Mesothelial cell of epicardium (in vitro differentiated cells): Measurements from ENCODE around the gene STX11. TPM values are rescaled to one million over a fixed set of nuclear protein-coding genes. Genes with fewer than 3 reads are reported as not detected.

Experiments used
- DNase-seq, 2 experiments: peaks; one replicate each; pipeline ENCODE4 v3.0.0; 2021; ENCODE audit warnings: low spot score in 2 of 2; ENCODE audit not compliant: unreplicated experiment in 2 of 2
- H3K27ac Mint-ChIP-seq: 2 replicates; pipeline ENCODE4 v1.8.0; 2021; ENCODE audit warnings: mixed read lengths
- H3K27me3 Mint-ChIP-seq: 2 replicates; pipeline ENCODE4 v1.8.0; 2021; ENCODE audit warnings: low read depth, mixed read lengths
- H3K36me3 Mint-ChIP-seq: 2 replicates; pipeline ENCODE4 v1.8.0; 2021; ENCODE audit warnings: mixed read lengths
- H3K4me1 Mint-ChIP-seq: 2 replicates; pipeline ENCODE4 v1.8.0; 2021; ENCODE audit warnings: mixed read lengths
- H3K4me3 Mint-ChIP-seq: 2 replicates; pipeline ENCODE4 v1.8.0; 2021; ENCODE audit warnings: mild to moderate bottlenecking, moderate library complexity, mixed read lengths
- H3K9me3 Mint-ChIP-seq: 2 replicates; pipeline ENCODE4 v1.8.0; 2021; ENCODE audit warnings: mixed read lengths
- total RNA-seq: library from RNA; stranded (reverse); gene quantifications from 3 replicates; pipeline ENCODE4 v1.2.1, GENCODE V29; 2021
- TF ChIP-seq, protein P1 (sequence below): fragments of 200-600 bp; sonication (generic); IDR thresholded peaks from one replicate; pipeline ENCODE4 v1.5.0; 2021; ENCODE audit warnings: antibody characterized with exemption; ENCODE audit not compliant: unreplicated experiment

The STX11 gene
- total RNA-seq, 1 donor from 2014 or later: 4.5 TPM

DNA sequence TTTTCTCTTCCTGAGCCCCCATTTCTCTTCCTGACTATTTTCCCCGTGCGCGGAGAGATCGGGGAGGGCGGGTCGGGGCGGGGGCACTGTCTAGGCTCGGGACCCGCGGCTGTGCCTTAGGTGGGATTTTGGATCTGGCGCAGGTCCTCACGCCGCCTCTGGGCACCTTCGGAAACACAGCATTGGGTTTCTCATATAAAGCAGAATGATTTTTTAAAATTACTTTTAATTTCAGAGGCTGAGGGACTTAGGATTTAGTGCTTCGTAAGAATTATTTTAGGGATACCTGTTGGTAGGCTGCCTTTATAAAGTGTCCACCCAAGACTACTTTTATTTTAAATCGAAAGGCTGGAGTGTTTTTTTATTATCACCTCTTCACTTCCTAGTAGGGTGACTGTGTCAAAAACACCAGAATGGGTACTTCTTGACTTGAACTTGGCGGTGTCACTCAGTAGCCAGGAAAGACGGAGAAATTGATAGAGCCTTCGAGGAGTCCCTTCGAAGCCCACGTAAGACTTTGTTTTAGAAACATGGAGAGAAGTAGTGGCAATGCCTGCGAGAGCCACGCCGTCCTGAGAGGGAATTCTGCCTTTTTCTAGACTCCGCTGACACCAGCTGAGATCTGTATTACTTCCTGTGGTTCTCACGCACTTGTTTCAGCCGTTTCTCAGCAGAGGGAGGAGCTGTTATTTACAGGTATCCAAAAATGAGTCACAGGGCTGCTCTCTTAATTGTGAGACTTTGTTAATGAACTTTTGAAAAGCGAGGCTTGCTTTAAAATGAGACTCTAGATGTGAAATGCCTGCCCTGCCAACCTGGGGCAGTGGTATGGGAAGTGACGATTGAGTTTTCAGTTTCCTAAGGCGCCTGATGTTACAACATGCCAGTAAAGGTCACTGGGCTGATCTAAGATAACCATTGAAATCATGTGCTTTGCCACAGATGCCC is 667 bp downstream of the STX11 start:
- TF ChIP-seq, protein P1, sequence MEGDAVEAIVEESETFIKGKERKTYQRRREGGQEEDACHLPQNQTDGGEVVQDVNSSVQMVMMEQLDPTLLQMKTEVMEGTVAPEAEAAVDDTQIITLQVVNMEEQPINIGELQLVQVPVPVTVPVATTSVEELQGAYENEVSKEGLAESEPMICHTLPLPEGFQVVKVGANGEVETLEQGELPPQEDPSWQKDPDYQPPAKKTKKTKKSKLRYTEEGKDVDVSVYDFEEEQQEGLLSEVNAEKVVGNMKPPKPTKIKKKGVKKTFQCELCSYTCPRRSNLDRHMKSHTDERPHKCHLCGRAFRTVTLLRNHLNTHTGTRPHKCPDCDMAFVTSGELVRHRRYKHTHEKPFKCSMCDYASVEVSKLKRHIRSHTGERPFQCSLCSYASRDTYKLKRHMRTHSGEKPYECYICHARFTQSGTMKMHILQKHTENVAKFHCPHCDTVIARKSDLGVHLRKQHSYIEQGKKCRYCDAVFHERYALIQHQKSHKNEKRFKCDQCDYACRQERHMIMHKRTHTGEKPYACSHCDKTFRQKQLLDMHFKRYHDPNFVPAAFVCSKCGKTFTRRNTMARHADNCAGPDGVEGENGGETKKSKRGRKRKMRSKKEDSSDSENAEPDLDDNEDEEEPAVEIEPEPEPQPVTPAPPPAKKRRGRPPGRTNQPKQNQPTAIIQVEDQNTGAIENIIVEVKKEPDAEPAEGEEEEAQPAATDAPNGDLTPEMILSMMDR: peak; percentile 49
- H3K36me3 Mint-ChIP-seq: no peaks in the 10 kb centered on the region
- H3K4me3 Mint-ChIP-seq: peak overlapping the region; percentile 79
- peak overlapping the region; percentile 90 for H3K27ac Mint-ChIP-seq
- no peaks in the 10 kb centered on the region for H3K9me3 Mint-ChIP-seq
- DNase-seq: no peak
- H3K4me1 Mint-ChIP-seq: peaks cover 24% of the 10 kb centered on the region
- H3K27me3 Mint-ChIP-seq: peaks cover 49% of the 10 kb centered on the region

DNA sequence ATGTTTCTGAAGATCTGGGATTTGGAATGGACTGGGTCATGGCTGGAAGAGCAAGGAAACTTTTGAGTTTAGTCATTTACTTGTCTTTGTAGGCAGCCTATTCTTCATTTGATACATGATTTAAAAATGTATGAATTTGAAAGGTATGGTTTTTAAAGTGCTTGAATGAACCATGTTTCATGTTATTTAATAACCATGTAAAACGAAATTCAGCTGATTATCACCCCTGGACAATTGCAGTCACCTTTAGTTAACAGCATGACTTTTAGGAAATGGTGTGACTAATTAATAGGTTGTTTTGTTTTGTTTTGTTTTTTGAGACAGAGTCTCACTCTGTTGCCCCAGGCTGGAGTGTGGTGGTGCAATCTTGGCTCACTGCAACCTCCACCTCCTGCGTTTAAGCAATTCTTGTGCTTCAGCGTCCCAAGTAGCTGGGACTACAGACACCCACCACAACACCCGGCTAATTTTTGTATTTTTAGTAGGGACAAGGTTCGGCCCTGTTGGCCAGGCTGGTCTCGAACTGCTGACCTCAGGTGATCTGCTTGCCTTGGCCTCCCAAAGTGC is 2.1 kb downstream of the STX11 start:
- Mint-ChIP-seq H3K4me1 (peaks cover 39% of the 10 kb centered on the region), H3K4me3 (no peak overlapping the region), H3K36me3 (no peaks in the 10 kb centered on the region), H3K9me3 (no peaks in the 10 kb centered on the region), H3K27me3 (peaks cover 43% of the 10 kb centered on the region), H3K27ac (no peak overlapping the region)
- no peak for DNase-seq
- TF ChIP-seq, protein P1: no peak

DNA sequence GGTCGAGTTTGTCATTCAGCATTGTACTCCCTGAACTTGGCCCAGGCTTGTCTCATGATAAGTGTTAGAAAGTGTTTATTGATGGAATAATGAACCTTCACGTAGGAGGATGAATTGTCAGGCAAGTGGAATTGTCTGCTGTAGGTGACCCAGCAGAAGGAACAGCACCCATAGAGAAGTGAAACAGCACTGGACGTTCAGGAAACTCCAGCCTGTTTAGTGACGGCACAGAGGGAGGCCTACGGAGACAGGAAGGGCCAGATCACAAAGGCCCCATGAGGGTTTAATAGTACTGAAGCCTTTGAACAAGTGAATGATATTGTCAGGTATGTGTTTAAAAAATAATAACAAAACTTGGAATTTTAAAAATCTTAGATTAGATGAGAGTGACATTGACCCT is 2.9 kb downstream of the STX11 start:
- Mint-ChIP-seq H3K4me1 (peaks cover 47% of the 10 kb centered on the region), H3K9me3 (no peaks in the 10 kb centered on the region), H3K4me3 (no peak overlapping the region), H3K36me3 (no peaks in the 10 kb centered on the region), H3K27me3 (peaks cover 36% of the 10 kb centered on the region), H3K27ac (no peak overlapping the region)
- no peak for DNase-seq
- TF ChIP-seq, protein P1: no peak

DNA sequence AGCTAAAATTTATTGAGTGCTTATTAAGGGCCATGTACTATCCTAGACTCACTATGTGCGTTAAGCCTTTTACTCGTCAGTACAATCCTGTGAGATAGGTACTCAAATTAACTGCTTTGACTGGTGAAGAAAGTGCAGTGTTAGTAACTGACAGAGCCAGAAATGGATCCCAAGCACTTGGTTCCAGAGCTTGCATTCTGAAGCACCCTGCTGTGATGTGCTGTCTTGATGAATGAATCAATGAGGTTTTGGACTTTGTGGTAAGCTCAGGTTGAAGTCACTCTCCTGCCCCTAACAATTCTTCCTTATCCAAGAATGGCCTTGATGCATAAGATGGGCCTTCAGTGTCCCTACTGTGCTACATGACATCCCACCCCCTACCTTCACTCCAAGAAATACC is 3.7 kb downstream of the STX11 start:
- no peak overlapping the region for H3K4me3 Mint-ChIP-seq
- peaks cover 54% of the 10 kb centered on the region for H3K4me1 Mint-ChIP-seq
- peaks cover 29% of the 10 kb centered on the region for H3K27me3 Mint-ChIP-seq
- no peak overlapping the region for H3K27ac Mint-ChIP-seq
- no peaks in the 10 kb centered on the region for H3K36me3 Mint-ChIP-seq
- no peaks in the 10 kb centered on the region for H3K9me3 Mint-ChIP-seq
- DNase-seq: no peak
- TF ChIP-seq, protein P1: no peak

DNA sequence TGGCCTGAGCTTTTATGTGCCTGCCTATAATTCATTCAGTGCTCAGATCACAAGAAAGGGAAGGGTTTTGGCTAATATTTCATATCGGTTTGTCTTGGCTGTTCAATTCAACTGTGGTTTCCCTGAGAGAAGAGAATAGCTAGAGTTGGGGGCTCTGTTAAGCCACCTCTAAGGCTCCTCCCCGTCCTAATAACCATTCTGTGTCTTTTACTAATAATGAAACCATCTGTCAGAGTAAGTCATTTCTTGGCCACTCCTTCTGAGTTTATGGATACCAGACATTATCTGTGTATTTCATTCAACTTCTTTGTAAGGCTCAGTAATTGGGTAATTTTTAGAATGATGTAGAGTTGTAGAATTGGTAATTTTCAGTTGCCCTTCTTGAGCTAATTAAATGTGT is 5.2 kb downstream of the STX11 start:
- TF ChIP-seq, protein P1: no peak
- H3K27me3 Mint-ChIP-seq: peaks cover 19% of the 10 kb centered on the region
- H3K9me3 Mint-ChIP-seq: no peaks in the 10 kb centered on the region
- H3K27ac Mint-ChIP-seq: peak overlapping the region; percentile 77
- no peak overlapping the region for H3K4me3 Mint-ChIP-seq
- peaks cover 62% of the 10 kb centered on the region for H3K4me1 Mint-ChIP-seq
- no peaks in the 10 kb centered on the region for H3K36me3 Mint-ChIP-seq
- DNase-seq: no peak
